Measurements from ENCODE around the gene PCYOX1L.

DNA sequence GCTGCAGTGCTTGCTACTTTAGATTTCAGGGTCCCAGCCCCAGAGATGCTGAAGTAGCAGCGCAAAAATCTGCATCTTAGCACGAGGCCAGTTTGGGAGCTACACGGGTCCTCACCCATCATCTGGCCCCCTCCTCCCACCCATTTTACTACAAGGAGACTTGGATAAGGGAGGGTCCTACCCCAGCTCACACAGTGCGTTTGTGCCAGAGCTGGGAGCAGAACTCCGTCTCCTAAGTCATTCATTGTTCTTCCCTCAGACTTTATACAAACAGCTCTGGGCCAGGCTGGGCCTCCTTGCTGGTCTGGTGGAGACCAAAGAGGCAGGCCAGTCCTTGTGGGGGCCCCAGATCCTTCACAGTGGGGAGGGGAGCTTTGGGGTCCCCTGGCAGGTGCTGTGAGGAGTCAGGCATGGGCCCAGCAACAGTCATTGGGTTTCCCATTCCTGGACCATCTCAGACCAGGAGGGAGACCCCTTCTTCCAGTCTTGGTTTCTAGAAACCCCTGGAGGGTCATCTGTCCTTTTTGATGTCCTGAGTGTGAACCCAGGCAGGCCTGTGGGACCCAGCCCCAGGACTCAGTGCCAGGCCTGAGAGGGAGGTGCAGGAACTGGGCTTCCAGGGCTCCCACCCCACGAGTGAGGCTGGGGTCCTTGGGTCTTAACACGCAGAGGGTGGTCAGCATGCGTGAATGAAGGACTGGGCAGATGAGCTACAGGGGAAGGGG lies 23.6 kb downstream of the PCYOX1L start:
- TF ChIP-seq, protein P1, sequence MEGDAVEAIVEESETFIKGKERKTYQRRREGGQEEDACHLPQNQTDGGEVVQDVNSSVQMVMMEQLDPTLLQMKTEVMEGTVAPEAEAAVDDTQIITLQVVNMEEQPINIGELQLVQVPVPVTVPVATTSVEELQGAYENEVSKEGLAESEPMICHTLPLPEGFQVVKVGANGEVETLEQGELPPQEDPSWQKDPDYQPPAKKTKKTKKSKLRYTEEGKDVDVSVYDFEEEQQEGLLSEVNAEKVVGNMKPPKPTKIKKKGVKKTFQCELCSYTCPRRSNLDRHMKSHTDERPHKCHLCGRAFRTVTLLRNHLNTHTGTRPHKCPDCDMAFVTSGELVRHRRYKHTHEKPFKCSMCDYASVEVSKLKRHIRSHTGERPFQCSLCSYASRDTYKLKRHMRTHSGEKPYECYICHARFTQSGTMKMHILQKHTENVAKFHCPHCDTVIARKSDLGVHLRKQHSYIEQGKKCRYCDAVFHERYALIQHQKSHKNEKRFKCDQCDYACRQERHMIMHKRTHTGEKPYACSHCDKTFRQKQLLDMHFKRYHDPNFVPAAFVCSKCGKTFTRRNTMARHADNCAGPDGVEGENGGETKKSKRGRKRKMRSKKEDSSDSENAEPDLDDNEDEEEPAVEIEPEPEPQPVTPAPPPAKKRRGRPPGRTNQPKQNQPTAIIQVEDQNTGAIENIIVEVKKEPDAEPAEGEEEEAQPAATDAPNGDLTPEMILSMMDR (conservative IDR thresholded peaks at IDR 0.05 in 1 of 2, IDR thresholded peaks at IDR 0.05 in 1 of 2; ENCODE audit: low read depth in 1 of 2, low read length in 2 of 2): no peak
- no peak for TF ChIP-seq EZH2 (IDR thresholded peaks at IDR 0.05; ENCODE audit: low read length, missing control alignments)

Data from fibroblast of lung (primary cell).